COR-L47 (cell line): ENCODE data around the gene TRRAP.
"Not testable (repeated sequence)": the region's sequence is repeated elsewhere in the genome, so short reads cannot be mapped to it uniquely, and the experiment has no call there.

ENCODE experiments used
- DNase-seq: peaks from one replicate; lab custom pipeline; 2025; lab: John Stamatoyannopoulos, UW

The TRRAP gene

DNA sequence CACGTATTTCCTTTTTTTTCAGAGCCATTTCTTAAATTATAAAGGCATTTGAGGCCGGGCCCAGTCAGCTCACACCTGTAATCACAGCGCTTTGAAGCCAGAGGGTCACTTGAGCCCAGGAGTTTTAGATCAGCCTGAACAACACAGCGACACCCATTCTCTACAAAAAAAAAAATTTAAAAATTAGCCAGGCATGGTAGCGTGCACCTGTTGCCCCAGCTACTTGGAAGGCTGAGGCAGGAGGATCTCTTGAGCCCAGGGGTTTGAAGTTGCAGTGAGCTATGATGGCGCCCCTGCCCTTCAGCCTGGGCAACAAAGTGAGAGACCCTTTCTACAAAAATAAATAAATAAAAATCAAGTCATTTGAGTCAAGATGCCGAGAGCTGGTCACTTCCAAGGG lies 11.6 kb upstream of the TRRAP start:
- no peak for DNase-seq

DNA sequence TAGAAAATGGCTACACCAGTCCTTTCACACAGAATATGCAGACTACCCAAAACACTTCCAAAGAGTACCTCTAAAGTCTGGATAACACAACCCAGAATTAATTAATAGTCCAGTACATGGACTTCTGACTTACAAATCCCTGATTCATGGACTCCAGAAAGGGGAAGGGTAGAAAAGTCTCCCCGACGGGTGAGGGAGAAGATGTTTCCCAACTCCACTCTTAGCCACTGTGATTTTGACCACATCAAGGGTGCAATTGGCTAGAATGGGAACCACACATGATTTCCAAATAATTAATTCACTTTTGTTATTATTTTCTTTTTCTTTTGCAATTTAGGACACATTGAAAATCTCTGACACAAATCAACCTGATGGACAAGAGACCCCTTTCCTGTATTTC lies 9.9 kb upstream of the TRRAP start:
- DNase-seq: no peak

DNA sequence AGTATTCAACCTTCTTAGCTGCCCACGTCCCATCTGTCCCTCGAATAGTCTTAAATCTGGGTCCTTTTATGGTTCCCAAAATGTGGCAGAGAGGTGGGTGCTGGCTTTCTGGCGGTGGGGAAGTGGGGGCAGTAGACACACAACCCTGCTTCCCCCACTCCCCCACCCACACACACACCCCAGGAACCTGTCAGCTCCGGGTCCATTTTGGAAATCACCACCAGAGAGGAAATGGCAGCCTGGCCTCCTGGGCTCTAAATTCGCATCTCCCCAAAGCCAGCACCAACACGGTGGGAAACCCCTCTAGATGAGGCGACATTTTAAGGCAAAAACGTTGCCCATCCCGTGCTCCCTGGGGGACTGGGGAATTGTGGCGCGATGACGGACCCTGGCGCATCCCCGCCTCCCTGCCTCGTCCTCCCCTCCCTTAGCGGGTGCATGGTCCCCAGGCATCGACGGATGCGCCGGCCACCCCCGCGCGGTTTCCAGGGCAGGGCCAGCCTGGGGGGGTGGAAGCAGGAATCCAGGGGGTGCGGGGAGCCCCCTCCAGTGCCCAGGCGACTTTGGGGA lies 9.2 kb upstream of the TRRAP start:
- no peak for DNase-seq

DNA sequence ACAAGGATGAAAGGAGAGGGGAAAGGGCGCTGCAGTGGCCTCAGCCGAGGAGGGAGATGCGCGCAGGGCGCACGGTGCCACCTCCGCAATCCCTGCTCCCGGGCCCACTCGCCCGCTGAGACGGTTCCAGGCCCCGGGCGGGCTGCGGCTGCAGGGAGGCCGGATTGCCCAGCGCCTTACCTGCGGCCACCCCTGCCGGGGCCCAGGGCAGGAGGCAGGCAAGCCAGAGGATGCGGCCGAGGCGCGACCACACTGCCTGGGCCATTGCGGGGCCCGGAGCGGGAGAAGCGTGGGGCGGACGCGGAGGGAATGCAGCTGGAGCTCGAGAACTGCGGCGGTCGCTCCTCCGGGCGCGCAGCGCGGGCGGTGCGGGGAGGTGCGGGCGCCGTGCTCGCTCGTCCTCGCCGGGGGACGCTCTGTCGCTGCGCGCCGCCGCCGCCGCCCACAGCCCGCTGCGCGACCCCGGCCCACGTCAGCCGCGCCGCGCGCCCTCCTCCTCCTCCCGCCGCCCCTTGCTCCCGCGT lies 8.7 kb upstream of the TRRAP start, which contains the start of gene TMEM130:
TMEM130 (minus strand) TSS at position 418 of the 524 bp plus-strand sequence; CDS start at position 265, 153 bp downstream.
- DNase-seq: no peak

DNA sequence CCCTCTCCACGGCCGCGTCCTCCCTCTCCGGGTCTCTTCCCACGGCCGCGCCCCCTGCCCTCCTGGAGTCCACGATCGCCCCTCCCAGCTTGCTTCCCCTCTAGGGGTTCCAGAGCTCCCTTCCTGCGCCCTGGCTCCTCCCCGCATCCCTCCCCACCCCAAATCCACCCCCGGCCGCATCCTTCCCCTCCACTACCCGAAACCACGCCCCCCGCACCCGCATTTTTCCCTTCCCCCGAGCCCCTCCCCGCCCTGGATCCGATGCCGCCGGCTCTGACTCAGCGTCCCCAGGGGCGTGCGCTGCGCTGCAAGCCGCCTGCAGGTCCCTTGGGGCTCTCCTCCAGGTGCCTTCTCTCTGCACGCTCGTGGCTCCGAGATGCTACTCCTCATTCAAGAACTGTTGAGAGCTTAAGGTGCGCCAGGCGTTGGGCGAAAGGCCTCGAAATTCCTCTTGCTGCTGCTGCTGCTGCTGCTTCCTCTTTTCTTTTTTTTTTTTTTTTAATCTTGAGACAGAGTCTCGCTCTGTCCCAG lies 8.1 kb upstream of the TRRAP start:
- peak; percentile 40 for DNase-seq

DNA sequence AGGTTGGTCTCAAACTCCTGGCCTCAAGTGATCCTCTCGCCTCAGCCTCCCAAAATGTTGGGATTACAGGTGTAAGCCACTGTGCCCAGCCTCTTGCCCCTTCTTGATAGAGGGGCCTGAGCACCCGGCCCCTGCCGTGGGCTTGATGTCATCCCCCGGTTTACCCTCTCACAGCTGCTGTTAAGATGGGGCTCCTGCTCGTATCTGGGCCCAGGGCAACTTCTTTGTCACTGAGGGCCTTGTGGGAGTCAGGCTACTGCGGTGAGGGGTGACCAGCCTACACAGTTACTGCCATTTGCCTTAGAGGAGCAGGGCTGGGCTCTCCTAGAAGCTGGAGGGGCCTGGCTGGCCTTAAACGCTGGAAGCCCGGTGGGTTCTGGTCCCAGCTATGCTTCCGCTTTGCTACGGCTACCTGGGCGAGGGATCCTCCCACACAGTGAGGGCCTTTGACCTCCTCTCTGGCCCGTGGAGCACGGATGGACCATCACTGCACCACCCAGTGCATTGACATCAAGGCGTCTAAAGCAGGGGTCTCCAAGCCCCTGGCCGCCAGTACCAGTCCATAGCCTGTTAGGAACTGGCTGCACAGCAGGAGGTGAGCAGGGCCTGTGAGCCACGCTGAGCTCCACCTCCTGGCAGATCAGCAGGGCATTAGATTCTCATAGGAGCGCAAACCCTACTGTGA lies 7.4 kb upstream of the TRRAP start:
- DNase-seq: no peak

DNA sequence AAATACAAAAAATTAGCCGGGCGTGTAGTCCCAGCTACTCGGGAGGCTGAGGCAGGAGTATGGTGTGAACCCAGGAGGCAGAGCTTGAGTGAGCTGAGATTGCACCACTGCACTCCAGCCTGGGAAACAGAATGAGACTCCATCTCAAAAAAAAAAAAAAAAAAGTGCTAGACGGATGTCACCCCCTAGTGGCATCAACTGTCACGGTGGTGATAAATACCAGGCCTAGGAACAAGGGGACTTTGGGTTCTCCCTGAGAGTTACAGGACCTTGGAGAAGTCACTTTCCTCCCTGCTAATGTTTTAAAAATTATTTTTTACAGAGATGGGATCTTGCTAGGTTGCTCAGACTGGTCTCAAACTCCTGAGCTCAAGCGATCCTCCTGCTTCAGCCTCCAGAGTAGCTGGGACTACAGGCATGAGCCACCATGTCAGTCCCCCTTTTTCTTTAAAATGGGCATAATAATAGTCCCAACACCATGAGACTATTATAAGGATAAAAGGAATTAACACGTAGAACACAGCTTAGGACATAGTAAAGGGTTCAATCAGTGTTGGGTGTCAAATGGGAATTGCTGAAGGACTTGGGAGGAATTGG lies 5.9 kb upstream of the TRRAP start:
- DNase-seq: peak; percentile 48

DNA sequence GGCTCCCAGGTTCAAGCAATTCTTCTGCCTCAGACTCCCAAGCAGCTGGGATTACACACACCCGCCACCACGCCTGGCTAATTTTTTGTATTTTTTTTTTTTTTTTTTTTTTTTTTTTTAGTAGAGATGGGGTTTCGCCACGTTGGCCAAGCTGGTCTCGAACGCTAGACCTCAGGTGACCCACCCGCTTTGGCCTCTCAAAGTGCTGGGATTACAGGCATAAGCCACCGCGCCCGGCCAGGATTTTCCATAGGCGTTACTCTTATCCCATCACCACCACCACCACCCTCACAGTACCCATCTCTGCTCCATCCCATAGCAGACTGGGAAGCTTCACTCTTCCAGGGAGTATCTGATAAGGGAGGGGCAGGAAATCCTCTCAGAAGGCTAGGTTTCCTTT lies 4.7 kb upstream of the TRRAP start:
- DNase-seq: not testable (repeated sequence)

DNA sequence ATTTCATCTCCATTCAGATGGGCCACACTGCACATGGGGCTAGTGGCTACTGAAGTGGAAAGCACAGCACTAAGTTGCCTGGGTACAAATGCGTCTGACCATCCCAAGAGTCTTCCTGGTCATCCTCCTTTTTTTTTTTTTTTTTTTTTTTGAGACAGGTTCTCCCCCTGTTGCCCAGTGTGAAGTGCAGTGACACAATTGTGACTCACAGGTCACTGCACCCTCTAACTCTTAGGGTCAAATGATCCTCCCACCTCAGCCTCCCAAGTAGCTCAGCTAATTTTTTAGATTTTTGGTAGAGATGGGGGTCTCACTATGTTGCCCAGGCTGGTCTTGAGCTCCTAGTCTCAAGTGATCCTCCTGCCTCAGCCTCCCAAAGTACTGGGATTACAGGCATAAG lies 3.4 kb upstream of the TRRAP start:
- DNase-seq: no peak

DNA sequence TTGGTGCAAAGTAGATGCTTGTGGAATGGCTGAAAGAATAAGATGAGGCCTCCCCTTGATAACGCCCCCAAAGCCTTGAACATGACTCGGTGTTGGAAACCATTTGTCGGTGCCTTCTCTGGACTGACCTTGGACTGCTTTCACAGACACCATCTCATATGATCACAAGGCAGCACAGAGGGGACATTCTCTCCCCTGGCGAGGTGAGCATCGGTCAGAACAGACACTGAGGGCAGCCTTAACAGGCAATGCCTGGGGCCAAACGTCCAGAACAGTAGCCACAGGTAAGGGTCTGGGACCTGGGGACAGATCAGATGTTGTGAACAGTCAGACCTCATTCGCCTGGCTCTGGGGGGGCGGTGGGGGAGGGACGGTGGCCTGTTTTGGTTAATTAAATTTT lies 2.8 kb upstream of the TRRAP start:
- DNase-seq: no peak

DNA sequence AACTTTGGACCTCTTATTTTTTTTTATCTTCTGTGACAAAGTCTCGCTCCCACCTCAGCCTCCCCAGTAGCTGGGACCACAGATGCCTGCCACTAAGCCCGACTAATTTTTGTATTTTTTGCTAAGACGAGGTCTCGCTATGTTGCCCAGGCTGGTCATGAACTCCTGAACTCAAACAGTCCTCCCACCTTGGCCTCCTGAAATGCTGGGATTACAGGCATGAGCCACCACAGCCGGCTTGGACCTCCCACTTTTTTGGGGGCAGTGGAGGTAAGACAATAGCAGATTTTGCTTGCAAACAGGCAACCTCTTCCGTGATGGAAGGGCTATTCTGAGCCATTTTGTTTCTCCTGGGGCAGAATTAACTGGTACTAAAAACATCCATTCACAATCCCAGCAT lies 1.2 kb upstream of the TRRAP start:
- no peak for DNase-seq

DNA sequence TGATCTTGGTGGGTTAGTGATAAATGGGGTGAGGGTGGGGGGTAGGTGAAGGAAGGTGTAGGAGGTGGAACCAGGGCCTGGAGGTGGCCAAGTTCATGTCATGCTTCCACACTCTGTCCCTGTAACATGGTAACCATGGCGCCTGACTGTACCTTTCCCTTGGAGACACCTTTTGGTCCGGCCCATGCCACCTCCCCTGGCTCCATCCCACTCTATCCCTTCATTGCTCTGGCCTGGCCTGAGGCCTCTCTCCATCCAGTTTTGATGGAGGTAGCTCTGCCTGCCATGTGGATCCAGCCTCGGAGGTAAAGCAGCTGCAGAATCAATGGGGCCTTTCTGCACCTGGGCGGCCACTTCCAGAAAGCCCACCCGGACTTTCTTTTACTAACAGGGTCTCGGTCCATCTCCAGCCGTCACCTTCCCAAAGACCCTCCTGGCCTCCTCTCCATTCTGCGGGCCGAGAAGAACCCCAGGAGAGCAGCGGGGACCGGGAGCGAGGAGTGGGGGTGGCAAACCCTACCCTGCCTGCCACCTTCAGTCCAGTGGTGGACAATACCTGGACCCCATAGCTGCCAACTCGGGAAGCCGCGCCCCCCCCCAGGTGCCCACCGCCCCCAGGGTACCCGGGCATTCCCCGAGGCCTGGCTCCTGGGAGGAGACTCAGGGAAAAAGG lies 504 bp upstream of the TRRAP start:
- no peak for DNase-seq

DNA sequence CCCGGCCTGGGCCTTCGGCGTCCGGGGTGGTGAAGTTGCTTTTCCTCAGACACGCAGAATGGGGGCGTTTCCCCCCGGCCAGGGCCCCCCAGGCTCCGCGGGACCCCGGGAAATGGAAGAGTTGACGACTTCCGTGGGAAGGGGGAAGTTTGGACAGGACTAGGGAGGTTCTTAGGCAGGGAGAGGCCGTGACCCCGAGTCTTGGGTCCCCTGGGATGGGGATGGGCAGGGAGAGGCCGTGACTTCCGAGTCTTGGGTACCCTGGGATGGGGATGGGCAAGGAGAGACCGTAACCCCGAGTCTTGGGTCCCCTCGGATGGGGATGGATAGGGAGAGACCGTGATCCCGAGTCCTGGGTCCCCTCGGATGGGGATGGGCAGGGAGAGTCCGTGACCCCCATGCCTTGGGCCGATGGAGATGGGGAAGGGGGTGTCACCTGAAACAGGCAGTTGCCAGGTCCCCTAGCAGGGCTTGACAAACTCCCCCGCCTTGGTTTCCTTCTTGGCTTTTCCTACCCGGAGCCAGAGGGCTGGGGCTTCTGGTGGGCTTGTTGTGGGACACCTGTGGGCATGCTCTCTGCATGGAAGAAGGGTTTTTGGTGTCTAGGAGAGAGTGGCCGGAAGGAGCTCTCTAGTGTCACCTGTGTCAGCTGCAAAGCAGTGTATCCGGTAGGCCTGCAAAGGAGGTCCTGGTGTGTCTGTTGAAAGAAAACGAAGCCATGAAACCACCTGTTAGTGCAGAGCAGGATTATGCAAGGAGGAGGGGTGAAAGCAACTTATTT lies 1.1 kb downstream of the TRRAP start:
- DNase-seq: peak; percentile 58

DNA sequence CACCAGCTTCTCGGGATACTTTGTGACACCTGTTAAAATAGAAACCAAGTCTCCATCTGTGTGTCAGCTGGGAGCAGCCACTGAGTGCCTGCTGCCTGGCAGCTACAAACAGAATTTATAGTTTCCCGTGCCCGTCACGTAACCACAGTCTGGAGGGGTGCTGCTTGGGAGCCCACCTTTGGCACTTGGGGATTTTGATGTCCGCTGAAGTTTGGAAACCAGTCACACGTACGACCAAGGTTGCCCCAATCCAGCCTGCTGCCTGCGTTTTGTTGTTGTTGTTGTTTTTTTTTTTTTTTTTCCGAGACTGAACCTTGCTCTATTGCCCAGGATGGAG lies 1.6 kb downstream of the TRRAP start:
- no peak for DNase-seq

DNA sequence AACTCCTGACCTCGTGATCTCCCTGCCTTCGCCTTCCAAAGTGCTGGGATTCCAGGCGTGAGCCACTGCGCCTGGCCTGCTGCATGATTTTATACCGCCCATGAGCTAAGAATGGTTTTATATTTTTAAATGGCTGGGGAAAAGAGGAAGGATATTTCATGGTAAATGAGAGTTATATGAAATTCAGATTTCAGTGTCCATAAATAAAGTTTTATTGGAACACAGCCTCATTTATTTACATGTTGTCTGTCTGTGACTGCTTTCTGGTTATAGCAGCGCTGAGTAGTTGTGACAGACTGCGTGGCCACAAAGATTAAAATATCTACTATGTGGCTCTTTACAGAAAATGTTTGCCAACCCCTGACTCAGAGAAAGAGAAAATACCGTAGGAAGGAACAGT lies 2.2 kb downstream of the TRRAP start:
- DNase-seq: no peak

DNA sequence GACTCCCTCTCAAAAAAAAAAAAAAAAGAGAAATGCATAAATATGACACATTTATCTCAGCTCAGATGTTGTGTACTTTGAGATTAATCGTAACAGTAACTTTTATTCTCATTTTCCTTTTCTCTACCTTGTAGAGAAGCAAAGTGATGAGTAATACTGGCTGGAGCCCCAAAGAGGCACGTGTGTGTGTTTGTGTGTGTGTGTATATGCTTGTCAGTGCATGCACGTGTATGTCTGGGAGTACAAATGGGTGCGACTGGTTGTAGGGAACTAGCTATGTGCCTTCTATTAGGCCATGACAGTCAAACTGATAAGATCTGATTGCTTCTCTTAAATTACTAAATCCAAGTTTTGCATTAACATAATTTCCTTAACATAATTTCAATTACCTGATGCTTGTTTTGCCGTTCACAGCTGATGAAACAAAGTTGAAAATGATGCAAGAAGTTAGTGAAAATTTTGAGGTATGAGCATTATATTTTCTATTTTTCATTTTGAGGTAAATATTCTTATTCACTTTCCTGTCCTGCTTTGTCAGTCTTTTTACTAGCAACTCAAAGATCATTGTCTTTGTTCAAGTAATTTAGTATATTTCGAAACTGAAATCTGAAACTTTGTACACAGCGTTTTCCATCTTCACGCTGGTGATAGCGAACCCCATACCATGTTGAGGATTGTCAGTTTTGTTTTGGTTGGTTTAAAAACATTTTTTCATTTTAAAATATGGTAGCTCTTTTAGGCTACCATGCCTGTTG lies 3.4 kb downstream of the TRRAP start:
- DNase-seq: no peak

DNA sequence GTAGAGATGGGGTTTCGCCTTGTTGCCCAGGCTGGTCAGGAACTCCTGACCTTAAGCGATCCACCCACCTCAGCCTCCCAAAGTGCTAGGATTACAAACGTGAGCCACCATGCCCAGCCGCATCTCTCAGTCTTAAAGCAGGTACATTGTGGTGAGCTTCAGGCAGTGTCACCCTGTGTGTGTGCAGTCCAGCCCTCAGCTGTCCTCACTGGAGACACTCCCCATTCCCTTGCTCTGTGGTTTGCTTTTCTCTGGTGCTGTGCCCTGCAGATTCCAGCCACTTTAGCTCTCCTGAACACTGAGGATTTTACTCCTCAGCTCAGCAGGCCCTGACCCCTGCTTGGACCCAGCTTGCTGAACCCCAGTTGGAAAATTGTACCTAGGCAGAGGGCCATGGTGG lies 6.1 kb downstream of the TRRAP start:
- no peak for DNase-seq

DNA sequence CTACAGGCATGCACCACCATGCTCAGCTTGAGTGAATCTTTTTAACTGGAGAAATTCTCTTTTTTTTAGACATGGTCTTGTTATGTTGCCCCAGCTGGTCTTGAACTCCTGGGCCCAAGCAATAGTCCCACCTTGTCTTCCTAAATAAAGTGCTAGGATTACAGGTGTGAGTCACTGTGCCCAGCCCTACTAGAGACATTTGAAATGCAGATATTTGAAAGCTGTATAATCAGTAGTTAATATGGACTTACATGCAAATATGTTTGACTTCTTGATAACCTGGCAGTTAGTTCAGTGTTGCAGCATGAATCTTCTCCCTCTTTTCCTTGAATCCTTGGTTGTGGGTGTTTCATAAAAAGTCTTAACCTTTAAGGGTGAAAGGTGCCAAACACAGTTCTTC lies 8.7 kb downstream of the TRRAP start:
- DNase-seq: no peak

DNA sequence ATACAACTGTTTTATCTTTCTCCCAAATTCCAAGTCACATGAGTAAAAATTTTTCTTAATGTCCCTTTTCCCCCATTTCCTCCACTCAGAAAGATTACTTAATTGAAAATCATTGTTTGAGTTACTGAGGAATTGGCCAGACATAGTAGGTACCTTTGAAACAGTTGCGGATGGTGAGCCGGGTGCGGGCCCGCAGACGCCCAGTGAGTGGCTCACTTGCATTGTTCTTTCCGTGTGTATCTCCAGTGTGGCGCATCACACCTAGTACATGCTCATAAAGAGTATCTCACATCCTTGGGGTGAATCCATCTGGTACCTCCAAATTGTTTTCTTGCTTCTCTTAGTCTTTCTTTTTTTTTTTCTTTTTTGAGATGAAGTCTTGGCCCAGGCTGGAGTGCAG lies 14.3 kb downstream of the TRRAP start:
- DNase-seq: no peak

DNA sequence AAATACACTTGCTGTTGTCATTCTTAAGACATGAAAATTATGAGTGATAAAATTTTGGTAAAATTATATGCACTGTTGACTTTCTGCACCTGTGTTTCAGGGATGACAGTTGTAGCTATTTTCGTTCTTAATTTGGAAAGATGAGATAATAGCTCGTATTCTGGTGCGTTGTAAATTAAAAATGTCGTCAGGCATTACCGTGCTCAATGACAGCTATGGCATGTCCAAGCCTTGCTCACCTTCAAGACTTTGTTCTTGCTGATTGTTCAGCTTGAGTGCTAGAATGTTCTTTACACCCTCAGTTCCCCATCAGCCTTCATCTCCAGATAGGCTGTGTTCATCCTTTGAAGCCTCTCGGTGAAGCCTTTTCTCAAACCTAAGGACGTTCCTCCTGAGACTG lies 21.5 kb downstream of the TRRAP start:
- DNase-seq: no peak

DNA sequence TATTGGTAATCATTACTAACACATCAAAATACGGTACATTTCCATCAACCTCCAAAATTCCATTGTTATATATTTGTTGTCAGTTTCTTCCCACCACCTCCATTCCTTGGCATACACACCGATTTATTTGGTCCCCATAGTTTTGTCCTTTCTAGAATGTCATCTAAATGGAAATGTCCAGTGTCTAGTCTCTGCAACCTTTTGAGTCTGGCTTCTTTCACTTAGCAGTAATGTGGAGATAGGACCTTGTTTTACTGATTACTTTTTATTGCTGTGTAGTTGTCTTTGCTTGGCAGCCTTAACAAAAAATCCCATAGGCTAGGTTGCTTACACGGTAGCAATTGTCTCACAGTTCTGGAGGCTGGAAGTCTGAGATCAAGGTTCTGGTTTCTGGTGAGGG lies 22.5 kb downstream of the TRRAP start:
- DNase-seq: no peak
